K562 (cell line): ENCODE data around the gene C19orf67. TPM values are rescaled to one million over a fixed set of nuclear protein-coding genes. Genes with fewer than 3 reads are reported as not detected.

Experiments
- ADNP ChIP-seq: fragments of 200-800 bp; sonication (Bioruptor generic); IDR thresholded peaks from 2 replicates; pipeline ENCODE4 v1.6.1; 2016; ENCODE audit warnings: missing genetic modification characterization, missing compliant biosample characterization
- ARID1B ChIP-seq: fragments of 450-650 bp; IDR thresholded peaks from 2 replicates; pipeline ENCODE4 v1.6.1; 2016; ENCODE audit warnings: antibody characterized with exemption, mild to moderate bottlenecking, inconsistent platforms
- CEBPB ChIP-seq: fragments of 450-650 bp; IDR thresholded peaks from 2 replicates; pipeline ENCODE4 v1.6.1; 2016; ENCODE audit warnings: missing genetic modification characterization, missing compliant biosample characterization
- CTBP1 ChIP-seq: fragments of 450-650 bp; IDR thresholded peaks from 2 replicates; pipeline ENCODE4 v1.6.1; 2016; ENCODE audit warnings: borderline replicate concordance
- ERF ChIP-seq: fragments of 450-650 bp; formaldehyde crosslinking; IDR thresholded peaks from 2 replicates; pipeline ENCODE4 v1.4.0; 2020; ENCODE audit warnings: mild to moderate bottlenecking, mixed read lengths
- GATAD2B ChIP-seq: fragments of 450-650 bp; IDR thresholded peaks from 2 replicates; pipeline ENCODE4 v1.6.1; 2017; ENCODE audit warnings: mild to moderate bottlenecking, borderline replicate concordance
- GTF2E2 ChIP-seq: fragments of 200-800 bp; sonication (Bioruptor generic); IDR thresholded peaks from 2 replicates; pipeline ENCODE4 v1.6.1; 2016; ENCODE audit warnings: missing genetic modification characterization, missing compliant biosample characterization
- NFIC ChIP-seq: fragments of 450-650 bp; IDR thresholded peaks from 2 replicates; pipeline ENCODE4 v1.6.1; 2017; ENCODE audit warnings: mild to moderate bottlenecking, inconsistent platforms
- POLR2B ChIP-seq: fragments of 450-650 bp; IDR thresholded peaks from 2 replicates; pipeline ENCODE4 v1.6.1; 2018; ENCODE audit warnings: low read depth; ENCODE audit not compliant: partially characterized antibody
- POLR3A ChIP-seq: IDR thresholded peaks from 2 replicates; pipeline ENCODE4 v1.6.1; 2011; ENCODE audit warnings: borderline replicate concordance, mild to moderate bottlenecking, moderate library complexity; ENCODE audit not compliant: insufficient read length, insufficient read depth; ENCODE audit errors: extremely low read depth
- RBM25 ChIP-seq: fragments of 200-400 bp; formaldehyde crosslinking; IDR thresholded peaks from 2 replicates; pipeline ENCODE4 v1.6.1; 2018; ENCODE audit warnings: low read length, low read depth, moderate library complexity; ENCODE audit not compliant: severe bottlenecking
- RFX1 ChIP-seq: fragments of 450-650 bp; IDR thresholded peaks from 2 replicates; pipeline ENCODE4 v1.6.1; 2016; ENCODE audit warnings: mild to moderate bottlenecking, moderate library complexity
- SMAD1 ChIP-seq: fragments of 150-350 bp; IDR thresholded peaks from 2 replicates; pipeline ENCODE4 v1.6.1; 2014; ENCODE audit warnings: low read length, low read depth; ENCODE audit not compliant: partially characterized antibody
- SMARCB1 ChIP-seq: IDR thresholded peaks from 2 replicates; pipeline ENCODE4 v1.6.1; 2011; ENCODE audit warnings: improper control_type of control experiment, low read depth; ENCODE audit not compliant: insufficient read length
- SRSF7 ChIP-seq: fragments of 200-400 bp; formaldehyde crosslinking; optimal IDR thresholded peaks from 2 replicates; pipeline ENCODE3; 2017; ENCODE audit warnings: mild to moderate bottlenecking, low read depth, low read length
- TCF3 ChIP-seq: sonication (generic); formaldehyde crosslinking; IDR thresholded peaks from 2 replicates; pipeline ENCODE4 v1.4.0; 2020; ENCODE audit warnings: mild to moderate bottlenecking, missing genetic modification reagents
- ZKSCAN8 ChIP-seq: fragments of 200-800 bp; sonication (Bioruptor generic); IDR thresholded peaks from 2 replicates; pipeline ENCODE4 v1.6.1; 2016; ENCODE audit warnings: missing genetic modification characterization, missing compliant biosample characterization
- ZNF324 ChIP-seq: fragments of 250-450 bp; sonication (Bioruptor Pico); IDR thresholded peaks from 2 replicates; pipeline ENCODE4 v1.4.0; 2020; ENCODE audit warnings: mild to moderate bottlenecking
- ZNF354B ChIP-seq: fragments of 250-450 bp; sonication (Bioruptor Pico); IDR thresholded peaks from 2 replicates; pipeline ENCODE4 v1.4.0; 2020
- ZNF764 ChIP-seq: fragments of 250-450 bp; sonication (Bioruptor Pico); IDR thresholded peaks from 2 replicates; pipeline ENCODE4 v1.4.0; 2020; ENCODE audit warnings: low read depth, mild to moderate bottlenecking, moderate library complexity
- polyA plus RNA-seq, 8 experiments: library from polyadenylated mRNA; depleted of rRNA in 4 of 8; stranded (reverse) in 5 of 8; unstranded in 3 of 8; fragments of >200 nt; fragmentation: Nextera tagmentation in 2 of 8; fragmentation: Illumina TruSeq in 1 of 8; extraction: Ambion mirVana in 2 of 8; extraction: Trizol in 1 of 8; gene quantifications; 2 replicates each; pipeline versions ENCODE4 v1.2.1 to v1.2.3, GENCODE V29; 2011 to 2014; ENCODE audit warnings: inconsistent platforms in 1 of 8, missing spikeins in 1 of 8
- total RNA-seq, 7 experiments: library from RNA; depleted of rRNA in 6 of 7; stranded (reverse); fragments of >200 nt in 6 of 7; fragmentation: Illumina TruSeq in 2 of 7; extraction: Trizol in 2 of 7; gene quantifications; 2 replicates each; pipeline versions ENCODE4 v1.2.1 to v1.2.3, GENCODE V29; 2011 to 2021; ENCODE audit warnings: low replicate concordance in 1 of 7
- TF ChIP-seq, protein P1 (sequence below): fragments of 250-450 bp; sonication (Bioruptor Pico); IDR thresholded peaks from 2 replicates; pipeline ENCODE4 v1.6.1; 2021; ENCODE audit warnings: mild to moderate bottlenecking
- TF ChIP-seq, protein P2 (sequence below): fragments of 200-400 bp; formaldehyde crosslinking; IDR thresholded peaks from 2 replicates; pipeline ENCODE4 v1.6.1; 2017; ENCODE audit warnings: mild to moderate bottlenecking, low read depth, low read length, moderate library complexity
- TF ChIP-seq, protein P3 (sequence below): IDR thresholded peaks from 2 replicates; pipeline ENCODE4 v1.6.1; 2012; ENCODE audit warnings: low read depth, low read length, improper control_type of control experiment, borderline replicate concordance
- TF ChIP-seq, protein P4 (sequence below), 2 experiments: fragments of 450-650 bp; conservative IDR thresholded peaks; 2 replicates each; pipeline ENCODE4 v1.6.1; 2017; ENCODE audit warnings: mild to moderate bottlenecking in 2 of 2, moderate library complexity in 2 of 2

C19orf67 gene
- total and polyA plus RNA-seq, 9 of the 15 experiments (the other 6 are each of a cell fraction or from before 2014, with no cell fraction given), result 0.29 to 1.8 (median 0.51) TPM; not detected in 3

DNA sequence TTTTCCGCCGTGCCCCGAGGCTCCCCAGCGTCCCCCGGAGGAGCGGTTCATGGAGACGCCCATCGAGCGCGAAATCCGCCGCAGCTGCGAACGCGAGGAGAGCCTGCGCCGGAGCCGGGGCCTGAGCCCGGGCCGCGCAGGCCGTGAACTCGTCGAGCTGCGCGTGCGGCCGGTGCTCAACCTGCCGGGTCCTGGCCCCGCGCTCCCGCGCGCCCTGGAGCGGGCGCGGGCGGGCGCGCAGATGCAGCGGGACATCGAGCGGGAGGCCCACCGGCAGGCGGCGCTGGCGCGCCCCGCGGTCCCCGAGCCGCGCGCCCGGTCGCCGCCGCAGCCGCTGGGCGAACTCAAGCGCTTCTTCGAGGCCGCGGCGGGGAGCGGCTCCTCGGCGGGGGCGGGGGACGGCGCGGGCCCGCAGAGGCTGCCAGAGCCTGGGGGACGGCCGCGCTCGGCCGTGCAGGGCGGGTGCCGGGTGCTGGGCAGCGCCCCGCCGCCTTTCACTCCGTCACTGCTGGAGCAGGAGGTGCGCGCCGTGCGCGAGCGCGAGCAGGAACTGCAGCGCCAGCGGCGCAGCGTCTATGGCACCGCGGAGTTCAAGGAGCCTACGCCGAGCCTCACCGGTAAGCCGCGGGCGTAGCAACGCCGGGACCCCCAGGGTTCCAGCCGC lies 12.2 kb downstream of the C19orf67 start (continued):
- peak; percentile 97 for TF ChIP-seq CTBP1
- no peak for TF ChIP-seq RFX1
- TF ChIP-seq POLR2B, result no peak
- TF ChIP-seq NFIC, result no peak
- TF ChIP-seq, protein P1, sequence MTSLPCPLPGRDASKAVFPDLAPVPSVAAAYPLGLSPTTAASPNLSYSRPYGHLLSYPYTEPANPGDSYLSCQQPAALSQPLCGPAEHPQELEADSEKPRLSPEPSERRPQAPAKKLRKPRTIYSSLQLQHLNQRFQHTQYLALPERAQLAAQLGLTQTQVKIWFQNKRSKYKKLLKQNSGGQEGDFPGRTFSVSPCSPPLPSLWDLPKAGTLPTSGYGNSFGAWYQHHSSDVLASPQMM (CRISPR knock-in tag), result no peak
- TF ChIP-seq, protein P2, sequence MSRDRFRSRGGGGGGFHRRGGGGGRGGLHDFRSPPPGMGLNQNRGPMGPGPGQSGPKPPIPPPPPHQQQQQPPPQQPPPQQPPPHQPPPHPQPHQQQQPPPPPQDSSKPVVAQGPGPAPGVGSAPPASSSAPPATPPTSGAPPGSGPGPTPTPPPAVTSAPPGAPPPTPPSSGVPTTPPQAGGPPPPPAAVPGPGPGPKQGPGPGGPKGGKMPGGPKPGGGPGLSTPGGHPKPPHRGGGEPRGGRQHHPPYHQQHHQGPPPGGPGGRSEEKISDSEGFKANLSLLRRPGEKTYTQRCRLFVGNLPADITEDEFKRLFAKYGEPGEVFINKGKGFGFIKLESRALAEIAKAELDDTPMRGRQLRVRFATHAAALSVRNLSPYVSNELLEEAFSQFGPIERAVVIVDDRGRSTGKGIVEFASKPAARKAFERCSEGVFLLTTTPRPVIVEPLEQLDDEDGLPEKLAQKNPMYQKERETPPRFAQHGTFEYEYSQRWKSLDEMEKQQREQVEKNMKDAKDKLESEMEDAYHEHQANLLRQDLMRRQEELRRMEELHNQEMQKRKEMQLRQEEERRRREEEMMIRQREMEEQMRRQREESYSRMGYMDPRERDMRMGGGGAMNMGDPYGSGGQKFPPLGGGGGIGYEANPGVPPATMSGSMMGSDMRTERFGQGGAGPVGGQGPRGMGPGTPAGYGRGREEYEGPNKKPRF, result no peak
- TF ChIP-seq ERF (CRISPR knock-in tag), result 0 out of 2 replicates have a peak, but pooled peaks have one; percentile 57
- TF ChIP-seq POLR3A, result no peak
- no peak for TF ChIP-seq GTF2E2 (tag)
- no peak for TF ChIP-seq ARID1B
- no peak for TF ChIP-seq ZKSCAN8 (CRISPR knock-in tag)
- no peak for TF ChIP-seq ZNF324 (CRISPR knock-in tag)
- TF ChIP-seq CEBPB (tag), result no peak
- no peak for TF ChIP-seq ZNF354B (CRISPR knock-in tag)
- TF ChIP-seq SMARCB1, result no peak
- no peak for TF ChIP-seq ADNP
- no peak for TF ChIP-seq ZNF764 (CRISPR knock-in tag)
- no peak for TF ChIP-seq TCF3 (CRISPR knock-in tag)
- peak; percentile 98 for TF ChIP-seq GATAD2B
- no peak for TF ChIP-seq SRSF7
- TF ChIP-seq RBM25, result peak; percentile 37
- TF ChIP-seq, protein P3, sequence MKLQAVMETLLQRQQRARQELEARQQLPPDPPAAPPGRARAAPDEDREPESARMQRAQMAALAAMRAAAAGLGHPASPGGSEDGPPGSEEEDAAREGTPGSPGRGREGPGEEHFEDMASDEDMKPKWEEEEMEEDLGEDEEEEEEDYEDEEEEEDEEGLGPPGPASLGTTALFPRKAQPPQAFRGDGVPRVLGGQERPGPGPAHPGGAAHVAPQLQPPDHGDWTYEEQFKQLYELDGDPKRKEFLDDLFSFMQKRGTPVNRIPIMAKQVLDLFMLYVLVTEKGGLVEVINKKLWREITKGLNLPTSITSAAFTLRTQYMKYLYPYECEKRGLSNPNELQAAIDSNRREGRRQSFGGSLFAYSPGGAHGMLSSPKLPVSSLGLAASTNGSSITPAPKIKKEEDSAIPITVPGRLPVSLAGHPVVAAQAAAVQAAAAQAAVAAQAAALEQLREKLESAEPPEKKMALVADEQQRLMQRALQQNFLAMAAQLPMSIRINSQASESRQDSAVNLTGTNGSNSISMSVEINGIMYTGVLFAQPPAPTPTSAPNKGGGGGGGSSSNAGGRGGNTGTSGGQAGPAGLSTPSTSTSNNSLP, result no peak
- TF ChIP-seq SMAD1, result no peak
- TF ChIP-seq, protein P4, sequence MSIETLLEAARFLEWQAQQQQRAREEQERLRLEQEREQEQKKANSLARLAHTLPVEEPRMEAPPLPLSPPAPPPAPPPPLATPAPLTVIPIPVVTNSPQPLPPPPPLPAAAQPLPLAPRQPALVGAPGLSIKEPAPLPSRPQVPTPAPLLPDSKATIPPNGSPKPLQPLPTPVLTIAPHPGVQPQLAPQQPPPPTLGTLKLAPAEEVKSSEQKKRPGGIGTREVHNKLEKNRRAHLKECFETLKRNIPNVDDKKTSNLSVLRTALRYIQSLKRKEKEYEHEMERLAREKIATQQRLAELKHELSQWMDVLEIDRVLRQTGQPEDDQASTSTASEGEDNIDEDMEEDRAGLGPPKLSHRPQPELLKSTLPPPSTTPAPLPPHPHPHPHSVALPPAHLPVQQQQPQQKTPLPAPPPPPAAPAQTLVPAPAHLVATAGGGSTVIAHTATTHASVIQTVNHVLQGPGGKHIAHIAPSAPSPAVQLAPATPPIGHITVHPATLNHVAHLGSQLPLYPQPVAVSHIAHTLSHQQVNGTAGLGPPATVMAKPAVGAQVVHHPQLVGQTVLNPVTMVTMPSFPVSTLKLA (conservative IDR thresholded peaks at IDR 0.05), result no peak
